ENCODE measurements around the gene VAV2.

The VAV2 gene

GRCh38 chr9:133797406-133798105 lies 194.6 kb downstream of the VAV2 start:
- 100% methylated on average over 1 of the region's 22 CpGs for WGBS (ENCODE audit: extremely low coverage, insufficient coverage, insufficient read length)
- no peaks in the 10 kb centered on the region for H3K79me1 ChIP-seq (ENCODE audit: low read length)
- no peak overlapping the region for H4K8ac ChIP-seq (ENCODE audit: low read depth, low read length)
- peaks cover 9 to 10% of the 10 kb centered on the region in 2 experiments for H3K4me1 ChIP-seq (ENCODE audit: control insufficient read depth in 1 of 2, insufficient read depth in 2 of 2, low read length in 2 of 2)
- no peaks in the 10 kb centered on the region for H3K27me3 ChIP-seq (ENCODE audit: insufficient read depth, low read length)
- no peak overlapping the region for H3K18ac ChIP-seq (ENCODE audit: low read length)
- H2BK120ac ChIP-seq (ENCODE audit: insufficient read depth, low read length, poor library complexity): no peak overlapping the region
- H3K4ac ChIP-seq (ENCODE audit: low read depth, low read length): no peak overlapping the region
- H4K91ac ChIP-seq (ENCODE audit: low read depth, low read length): no peak overlapping the region
- H4K12ac ChIP-seq (ENCODE audit: low read depth, low read length): no peak overlapping the region
- no peak for DNase-seq
- H3K14ac ChIP-seq (ENCODE audit: low read length): no peak overlapping the region
- no peak overlapping the region for H3K23ac ChIP-seq (ENCODE audit: low read length)
- H3K4me2 ChIP-seq (ENCODE audit: low read length): no peak overlapping the region
- H3K9me3 ChIP-seq (ENCODE audit: insufficient read depth, low read depth, low read length): no peaks in the 10 kb centered on the region
- no peak overlapping the region for H3K9ac ChIP-seq (ENCODE audit: low read length)
- H2BK5ac ChIP-seq (ENCODE audit: low read depth, low read length, poor library complexity): no peak overlapping the region
- H3K4me3 ChIP-seq (ENCODE audit: low read depth, low read length): no peak overlapping the region
- H3K79me2 ChIP-seq (ENCODE audit: control insufficient read depth, insufficient read depth, low read length, poor library complexity): no peaks in the 10 kb centered on the region
- H2AK5ac ChIP-seq (ENCODE audit: low read length): no peak overlapping the region
- no peak overlapping the region for H2AFZ ChIP-seq (ENCODE audit: insufficient read depth, low read length, poor library complexity)
- H3K36me3 ChIP-seq (ENCODE audit: control insufficient read depth in 1 of 2, insufficient read depth in 2 of 2, low read length in 2 of 2): peaks cover 86 to 90% of the 10 kb centered on the region in 2 experiments
- H2BK12ac ChIP-seq (ENCODE audit: low read length): no peak overlapping the region
- no peak overlapping the region for H3K27ac ChIP-seq (ENCODE audit: low read depth, low read length)

DNA sequence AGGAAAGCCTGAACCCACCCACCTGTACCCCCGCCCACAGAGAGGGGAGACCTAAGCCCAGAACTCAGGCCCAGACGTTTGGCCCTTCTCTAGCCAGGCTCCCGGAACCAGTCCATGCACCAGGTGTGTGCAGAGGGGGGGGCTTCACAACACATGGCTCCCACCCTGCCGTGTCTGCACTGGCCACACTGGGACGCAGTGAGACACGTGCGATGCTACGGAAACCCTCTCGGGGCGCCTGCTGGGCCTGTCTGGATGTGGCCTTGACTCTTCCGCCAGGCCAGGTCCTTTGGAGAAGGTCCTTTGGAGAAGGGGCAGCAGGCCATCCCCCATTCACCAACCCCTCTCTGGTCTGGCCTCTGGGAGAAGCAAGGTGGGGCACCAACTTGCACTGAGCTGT lies 195.6 kb downstream of the VAV2 start:
- Histone ChIP-seq H3K4me2 (ENCODE audit: low read length) (no peak overlapping the region), H2BK12ac (ENCODE audit: low read length) (no peak overlapping the region), H3K14ac (ENCODE audit: low read length) (no peak overlapping the region), H4K12ac (ENCODE audit: low read depth, low read length) (no peak overlapping the region), H2AFZ (ENCODE audit: insufficient read depth, low read length, poor library complexity) (no peak overlapping the region), H3K27ac (ENCODE audit: low read depth, low read length) (no peak overlapping the region), H4K91ac (ENCODE audit: low read depth, low read length) (no peak overlapping the region), H3K79me2 (ENCODE audit: control insufficient read depth, insufficient read depth, low read length, poor library complexity) (no peaks in the 10 kb centered on the region), H3K79me1 (ENCODE audit: low read length) (no peaks in the 10 kb centered on the region), H4K8ac (ENCODE audit: low read depth, low read length) (no peak overlapping the region), H3K4ac (ENCODE audit: low read depth, low read length) (no peak overlapping the region), H3K27me3 (ENCODE audit: insufficient read depth, low read length) (no peaks in the 10 kb centered on the region), H3K4me1 (ENCODE audit: control insufficient read depth in 1 of 2, insufficient read depth in 2 of 2, low read length in 2 of 2) (peaks cover 6 to 8% of the 10 kb centered on the region in 2 experiments), H3K4me3 (ENCODE audit: low read depth, low read length) (no peak overlapping the region), H2BK5ac (ENCODE audit: low read depth, low read length, poor library complexity) (no peak overlapping the region), H3K18ac (ENCODE audit: low read length) (no peak overlapping the region), H3K36me3 (ENCODE audit: control insufficient read depth in 1 of 2, insufficient read depth in 2 of 2, low read length in 2 of 2) (peaks cover 88 to 89% of the 10 kb centered on the region in 2 experiments), H2AK5ac (ENCODE audit: low read length) (no peak overlapping the region), H3K9ac (ENCODE audit: low read length) (no peak overlapping the region), H3K9me3 (ENCODE audit: insufficient read depth, low read depth, low read length) (peaks cover 3% of the 10 kb centered on the region), H2BK120ac (ENCODE audit: insufficient read depth, low read length, poor library complexity) (no peak overlapping the region), H3K23ac (ENCODE audit: low read length) (no peak overlapping the region)
- DNase-seq: no peak
- WGBS (ENCODE audit: extremely low coverage, insufficient coverage, insufficient read length): no CpG with 5 or more reads among the region's 11 CpGs

GRCh38 chr9:133795049-133795448 lies 197.1 kb downstream of the VAV2 start:
- Histone ChIP-seq H3K27me3 (ENCODE audit: insufficient read depth, low read length) (no peaks in the 10 kb centered on the region), H3K36me3 (ENCODE audit: control insufficient read depth in 1 of 2, insufficient read depth in 2 of 2, low read length in 2 of 2) (peaks cover 90% of the 10 kb centered on the region in 2 experiments), H3K4me1 (ENCODE audit: control insufficient read depth in 1 of 2, insufficient read depth in 2 of 2, low read length in 2 of 2) (peaks cover 3 to 4% of the 10 kb centered on the region in 2 experiments), H3K14ac (ENCODE audit: low read length) (no peak overlapping the region), H2BK5ac (ENCODE audit: low read depth, low read length, poor library complexity) (no peak overlapping the region), H3K18ac (ENCODE audit: low read length) (peak overlapping the region; percentile 9), H3K79me1 (ENCODE audit: low read length) (no peaks in the 10 kb centered on the region), H2BK12ac (ENCODE audit: low read length) (no peak overlapping the region), H3K9me3 (ENCODE audit: insufficient read depth, low read depth, low read length) (peaks cover 3% of the 10 kb centered on the region), H4K12ac (ENCODE audit: low read depth, low read length) (no peak overlapping the region), H4K8ac (ENCODE audit: low read depth, low read length) (no peak overlapping the region), H3K9ac (ENCODE audit: low read length) (no peak overlapping the region), H3K79me2 (ENCODE audit: control insufficient read depth, insufficient read depth, low read length, poor library complexity) (no peaks in the 10 kb centered on the region), H3K27ac (ENCODE audit: low read depth, low read length) (no peak overlapping the region), H3K23ac (ENCODE audit: low read length) (no peak overlapping the region), H3K4me3 (ENCODE audit: low read depth, low read length) (no peak overlapping the region), H3K4me2 (ENCODE audit: low read length) (no peak overlapping the region), H2BK120ac (ENCODE audit: insufficient read depth, low read length, poor library complexity) (no peak overlapping the region), H2AK5ac (ENCODE audit: low read length) (no peak overlapping the region), H4K91ac (ENCODE audit: low read depth, low read length) (no peak overlapping the region), H2AFZ (ENCODE audit: insufficient read depth, low read length, poor library complexity) (no peak overlapping the region), H3K4ac (ENCODE audit: low read depth, low read length) (no peak overlapping the region)
- WGBS (ENCODE audit: extremely low coverage, insufficient coverage, insufficient read length): no CpG with 5 or more reads among the region's 8 CpGs
- no peak for DNase-seq

DNA sequence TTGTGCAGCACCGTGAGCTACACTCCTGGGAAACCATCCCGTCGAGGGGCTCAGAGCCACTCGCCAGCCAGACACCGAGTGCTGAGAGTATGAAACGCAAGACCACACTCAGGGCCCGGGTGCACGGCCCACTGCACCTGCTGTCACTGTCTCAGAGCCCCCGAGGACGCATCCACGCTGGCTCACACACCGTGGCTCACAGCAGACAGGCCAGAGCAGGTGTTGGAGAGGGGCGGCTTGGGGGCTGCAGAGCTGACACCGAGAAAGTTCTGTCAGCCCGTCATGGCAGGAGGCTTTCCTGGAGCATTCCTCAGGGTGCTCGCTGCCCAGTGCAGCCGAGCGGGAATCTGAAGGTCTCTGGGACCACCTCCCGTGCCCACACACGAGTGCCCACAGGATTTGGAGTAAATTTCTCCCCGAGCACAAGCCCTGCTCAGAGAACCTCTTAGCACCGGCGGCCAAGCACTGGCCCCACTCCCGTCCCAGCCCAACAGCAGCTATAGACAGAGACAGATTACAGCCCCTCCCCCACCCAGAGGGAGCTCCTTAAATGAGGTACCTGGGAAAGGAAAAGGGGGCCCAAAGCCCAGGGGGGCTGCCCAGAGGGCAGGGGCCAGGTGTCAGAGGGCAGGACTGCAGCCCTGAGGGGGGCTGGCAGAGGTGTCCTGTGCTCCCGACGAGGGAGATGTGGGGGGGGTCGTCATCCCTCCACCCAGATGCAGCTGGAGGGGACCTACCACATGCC lies 197.9 kb downstream of the VAV2 start:
- no peaks in the 10 kb centered on the region for H3K27me3 ChIP-seq (ENCODE audit: insufficient read depth, low read length)
- no peak overlapping the region for H2BK5ac ChIP-seq (ENCODE audit: low read depth, low read length, poor library complexity)
- no peaks in the 10 kb centered on the region for H3K79me1 ChIP-seq (ENCODE audit: low read length)
- H3K36me3 ChIP-seq (ENCODE audit: control insufficient read depth in 1 of 2, insufficient read depth in 2 of 2, low read length in 2 of 2): peaks cover 90 to 91% of the 10 kb centered on the region in 2 experiments
- H3K4me1 ChIP-seq (ENCODE audit: control insufficient read depth in 1 of 2, insufficient read depth in 2 of 2, low read length in 2 of 2): peaks cover 3 to 4% of the 10 kb centered on the region in 2 experiments
- H4K8ac ChIP-seq (ENCODE audit: low read depth, low read length): no peak overlapping the region
- H3K27ac ChIP-seq (ENCODE audit: low read depth, low read length): no peak overlapping the region
- no peak overlapping the region for H2AK5ac ChIP-seq (ENCODE audit: low read length)
- no peak overlapping the region for H3K9ac ChIP-seq (ENCODE audit: low read length)
- peak overlapping the region; percentile 17 for H4K91ac ChIP-seq (ENCODE audit: low read depth, low read length)
- no peaks in the 10 kb centered on the region for H3K79me2 ChIP-seq (ENCODE audit: control insufficient read depth, insufficient read depth, low read length, poor library complexity)
- H3K4ac ChIP-seq (ENCODE audit: low read depth, low read length): no peak overlapping the region
- H3K23ac ChIP-seq (ENCODE audit: low read length): no peak overlapping the region
- no peak overlapping the region for H4K12ac ChIP-seq (ENCODE audit: low read depth, low read length)
- no peak overlapping the region for H3K14ac ChIP-seq (ENCODE audit: low read length)
- H3K9me3 ChIP-seq (ENCODE audit: insufficient read depth, low read depth, low read length): peaks cover 3% of the 10 kb centered on the region
- no peak for DNase-seq
- H2AFZ ChIP-seq (ENCODE audit: insufficient read depth, low read length, poor library complexity): no peak overlapping the region
- WGBS (ENCODE audit: extremely low coverage, insufficient coverage, insufficient read length): no CpG with 5 or more reads among the region's 27 CpGs
- no peak overlapping the region for H3K4me3 ChIP-seq (ENCODE audit: low read depth, low read length)
- no peak overlapping the region for H3K4me2 ChIP-seq (ENCODE audit: low read length)
- H2BK12ac ChIP-seq (ENCODE audit: low read length): no peak overlapping the region
- H3K18ac ChIP-seq (ENCODE audit: low read length): no peak overlapping the region
- no peak overlapping the region for H2BK120ac ChIP-seq (ENCODE audit: insufficient read depth, low read length, poor library complexity)
